Effector CD8-positive, alpha-beta T cell (primary cell): Measurements from ENCODE around the gene CTLA4.

ENCODE experiments used
- DNase-seq: peaks from one replicate; lab custom pipeline; 2025; lab: John Stamatoyannopoulos, UW
- total RNA-seq, 4 experiments: gene quantifications; one replicate each; lab custom pipeline; 2026; lab: John Stamatoyannopoulos, UW

CTLA4 gene
- total RNA-seq, result 1.4 to 29.1 (median 15.3) reads per million in 4 experiments

DNA sequence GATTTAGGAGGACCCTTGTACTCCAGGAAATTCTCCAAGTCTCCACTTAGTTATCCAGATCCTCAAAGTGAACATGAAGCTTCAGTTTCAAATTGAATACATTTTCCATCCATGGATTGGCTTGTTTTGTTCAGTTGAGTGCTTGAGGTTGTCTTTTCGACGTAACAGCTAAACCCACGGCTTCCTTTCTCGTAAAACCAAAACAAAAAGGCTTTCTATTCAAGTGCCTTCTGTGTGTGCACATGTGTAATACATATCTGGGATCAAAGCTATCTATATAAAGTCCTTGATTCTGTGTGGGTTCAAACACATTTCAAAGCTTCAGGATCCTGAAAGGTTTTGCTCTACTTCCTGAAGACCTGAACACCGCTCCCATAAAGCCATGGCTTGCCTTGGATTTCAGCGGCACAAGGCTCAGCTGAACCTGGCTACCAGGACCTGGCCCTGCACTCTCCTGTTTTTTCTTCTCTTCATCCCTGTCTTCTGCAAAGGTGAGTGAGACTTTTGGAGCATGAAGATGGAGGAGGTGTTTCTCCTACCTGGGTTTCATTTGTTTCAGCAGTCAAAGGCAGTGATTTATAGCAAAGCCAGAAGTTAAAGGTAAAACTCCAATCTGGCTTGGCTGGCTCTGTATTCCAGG, at the start of gene CTLA4:
TSS of gene CTLA4 (plus strand) at position 211 of the 640 bp plus-strand sequence. CDS start at position 383, 172 bp downstream.
- no peak for DNase-seq

DNA sequence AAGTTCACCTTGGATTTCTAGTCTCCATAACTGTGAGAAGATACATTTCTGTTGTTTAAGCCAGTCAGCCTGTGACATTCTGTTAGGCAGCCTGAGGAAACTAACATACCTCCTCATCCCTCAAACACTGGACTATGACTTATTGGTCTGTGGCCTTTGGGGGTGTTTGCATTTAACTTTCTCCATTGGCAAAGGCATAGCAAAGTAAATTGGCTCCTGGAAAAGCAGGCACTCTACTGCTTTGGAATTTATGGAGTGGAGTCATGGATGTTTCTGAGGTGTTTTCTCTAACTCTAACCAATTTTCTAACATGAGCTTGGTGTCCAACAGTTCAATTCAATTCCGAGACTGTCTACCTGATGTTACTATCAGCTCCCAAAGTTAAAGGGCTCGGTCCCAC, 48.9 kb upstream of the CTLA4 start:
- no peak for DNase-seq

GRCh38 chr2:203819434-203820133, 48.0 kb upstream of the CTLA4 start:
- DNase-seq, result no peak

- no peak for DNase-seq
Observed at GRCh38 chr2:203820969-203821368, 46.6 kb upstream of the CTLA4 start.

GRCh38 chr2:203822240-203822639, 45.3 kb upstream of the CTLA4 start:
- no peak for DNase-seq

GRCh38 chr2:203823173-203823572, 44.4 kb upstream of the CTLA4 start:
- DNase-seq, result no peak

DNA sequence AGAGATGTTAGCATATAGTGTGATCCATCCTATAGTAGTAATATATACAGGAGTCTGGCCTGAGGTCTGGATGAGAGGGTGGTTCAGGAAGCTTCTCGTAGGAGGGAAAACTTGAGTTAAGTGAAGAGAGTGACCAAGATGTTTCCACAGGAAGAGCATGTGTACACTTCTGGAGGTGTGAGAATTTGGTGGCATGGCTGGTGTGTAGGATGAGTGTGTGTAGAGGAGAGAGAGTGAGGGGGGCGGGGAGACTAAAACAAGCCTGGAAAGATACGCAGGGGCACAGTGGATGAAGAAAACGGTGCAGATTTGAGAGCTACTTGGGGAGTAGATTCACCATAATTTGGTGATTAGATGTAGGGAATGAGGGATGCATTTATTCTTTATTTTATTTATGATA, 43.5 kb upstream of the CTLA4 start:
- no peak for DNase-seq

GRCh38 chr2:203824603-203825002, 43.0 kb upstream of the CTLA4 start:
- DNase-seq, result no peak

DNA sequence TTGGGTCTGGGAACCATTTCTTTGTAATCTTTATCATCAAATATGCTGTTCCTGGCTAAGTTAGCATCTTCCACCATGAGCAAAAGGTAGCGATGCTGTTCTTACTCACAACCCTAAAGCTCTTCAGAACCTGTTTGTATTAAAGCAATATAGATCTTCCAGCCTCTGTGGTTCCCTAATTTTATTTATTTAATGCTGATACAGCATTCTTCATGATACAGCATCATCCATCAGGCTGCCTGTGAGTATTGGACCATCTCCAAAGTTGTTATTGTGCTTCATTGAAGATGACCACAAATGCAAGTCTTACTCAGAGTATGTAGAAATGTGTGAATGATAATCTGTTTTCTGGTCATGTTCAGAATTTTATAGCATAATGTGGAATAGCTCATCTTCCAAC, 40.9 kb upstream of the CTLA4 start:
- DNase-seq, result no peak

- no peak for DNase-seq
Observed at GRCh38 chr2:203830304-203831055, 37.1 kb upstream of the CTLA4 start.

DNA sequence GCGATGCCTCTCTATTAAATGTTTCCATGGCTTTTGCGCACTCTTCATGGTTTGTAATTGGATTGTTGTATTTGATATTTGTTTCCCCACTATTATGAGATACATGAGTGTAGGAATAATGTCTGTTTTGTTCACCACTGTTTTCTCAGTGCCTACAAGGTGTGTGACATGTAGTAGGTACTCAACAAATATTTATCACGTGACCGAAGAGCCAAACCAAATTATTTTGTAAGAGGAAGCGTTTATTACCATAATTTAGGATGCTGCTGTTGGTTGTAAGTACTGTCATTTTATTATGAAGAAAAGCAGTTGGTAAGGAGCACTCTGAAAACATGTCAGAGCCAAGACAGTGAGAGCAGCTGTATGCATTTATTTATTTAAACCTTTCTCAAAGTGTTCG, 32.2 kb upstream of the CTLA4 start:
- DNase-seq, result no peak

- no peak for DNase-seq
Observed at GRCh38 chr2:203835892-203836800, 31.4 kb upstream of the CTLA4 start.

GRCh38 chr2:203840655-203841205, 26.8 kb upstream of the CTLA4 start:
- no peak for DNase-seq

DNA sequence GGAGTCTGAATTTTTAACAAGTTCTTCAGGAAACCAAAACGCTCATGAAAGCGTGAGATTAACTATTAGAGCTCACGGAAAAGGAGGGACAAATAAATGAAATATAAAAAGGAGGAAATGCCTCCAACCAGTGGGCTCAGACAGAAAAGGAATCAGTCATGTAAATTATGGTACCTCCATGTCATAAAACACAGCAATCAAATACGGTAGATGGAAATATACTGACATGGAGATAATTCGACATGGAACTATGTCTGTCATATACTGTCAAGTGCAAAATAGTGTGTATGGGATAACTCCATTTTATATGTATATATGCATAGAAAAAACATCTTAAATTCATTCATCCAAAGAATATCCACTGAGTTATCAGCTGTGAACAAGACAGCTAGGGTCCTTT, 25.9 kb upstream of the CTLA4 start:
- DNase-seq, result no peak

GRCh38 chr2:203842373-203842772, 25.2 kb upstream of the CTLA4 start:
- DNase-seq, result no peak

DNA sequence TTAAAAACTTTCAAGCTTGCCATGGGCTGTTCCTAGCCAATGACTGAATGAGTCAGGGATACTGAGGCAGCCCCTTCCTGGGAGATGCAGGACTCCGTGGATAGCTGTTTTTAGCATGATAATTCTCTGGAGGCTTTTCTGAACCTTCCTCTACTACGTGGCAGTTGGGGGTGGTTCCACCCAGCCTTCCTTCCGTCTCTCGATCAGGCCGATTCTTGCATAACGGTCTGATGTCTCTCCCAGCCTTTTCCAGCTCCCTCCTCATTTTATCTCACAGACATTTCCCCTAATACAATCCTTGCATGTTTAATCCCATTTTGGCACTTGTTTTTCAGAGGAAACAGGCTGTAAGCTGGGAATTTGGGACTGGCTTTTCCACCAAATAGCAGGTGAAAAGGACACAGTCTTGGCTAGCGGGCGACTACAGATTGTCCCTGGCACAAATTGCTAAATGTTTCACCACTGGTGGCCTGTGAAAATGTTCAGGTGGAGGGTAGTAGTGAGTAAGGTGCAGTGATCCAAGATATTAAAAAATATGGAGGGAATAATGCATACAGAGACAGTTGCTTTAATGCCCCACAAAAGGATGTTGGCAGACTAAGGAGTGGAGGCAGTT, 21.0 kb upstream of the CTLA4 start:
- no peak for DNase-seq

DNA sequence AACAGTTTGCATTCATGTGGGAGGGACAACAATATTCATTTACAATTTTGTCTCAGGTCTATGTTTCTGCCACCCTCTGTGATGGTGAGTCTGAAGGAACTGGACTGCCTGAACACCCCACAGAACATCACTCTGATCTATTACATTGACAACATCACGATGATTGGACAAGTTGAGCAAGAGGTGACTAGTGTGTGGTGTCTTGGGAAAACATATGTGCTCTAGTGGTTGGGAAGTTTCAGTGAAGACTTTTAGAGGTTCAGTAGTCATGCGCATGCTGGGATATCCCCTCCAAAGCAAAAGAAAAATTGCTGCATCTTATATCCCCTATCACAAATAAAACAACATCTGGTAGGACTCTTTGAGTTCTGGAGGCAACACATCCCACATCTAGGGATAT, 18.6 kb upstream of the CTLA4 start:
- DNase-seq, result no peak

GRCh38 chr2:203852760-203853159, 14.8 kb upstream of the CTLA4 start:
- no peak for DNase-seq

GRCh38 chr2:203853271-203853670, 14.3 kb upstream of the CTLA4 start:
- DNase-seq, result no peak

DNA sequence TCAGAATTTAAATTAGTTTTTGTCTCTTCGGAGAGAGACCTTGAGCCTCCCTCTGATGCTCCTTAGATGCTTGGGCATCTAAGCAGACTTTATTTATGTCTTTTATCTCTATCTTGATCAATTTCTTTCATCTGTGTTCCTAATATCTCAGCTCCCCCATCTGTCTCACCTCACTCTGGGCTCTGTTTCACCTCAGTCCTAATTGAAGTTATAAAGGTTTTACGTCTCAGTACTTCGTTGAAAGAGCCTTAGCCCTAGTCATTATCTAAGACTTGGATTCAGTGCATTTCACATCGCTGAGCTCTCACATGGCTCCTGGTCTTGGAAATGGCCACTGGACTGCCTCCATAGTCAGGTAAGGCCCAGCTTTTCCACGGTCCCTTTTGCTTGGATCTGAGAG, 13.8 kb upstream of the CTLA4 start:
- DNase-seq, result no peak

DNA sequence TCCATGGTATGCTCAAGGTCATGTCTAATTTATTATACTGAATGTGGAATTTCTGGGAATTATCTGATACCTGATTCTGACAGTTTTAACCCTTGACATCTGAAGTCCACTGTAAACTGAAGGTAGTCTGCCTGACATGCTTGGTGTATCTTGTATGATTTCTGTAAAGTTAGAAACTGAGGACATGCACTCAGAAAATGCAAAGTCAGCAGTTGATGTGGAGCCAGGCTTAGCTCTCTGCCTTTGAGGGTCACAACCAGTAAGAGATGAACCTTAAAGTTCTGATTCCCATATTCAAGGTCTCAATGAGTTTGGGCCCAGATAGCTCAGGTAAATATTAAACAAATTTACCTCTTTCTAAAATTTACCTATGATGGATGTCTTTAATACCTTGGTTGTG, 12.3 kb upstream of the CTLA4 start:
- no peak for DNase-seq
